Mesothelial cell of epicardium (in vitro differentiated cells): Measurements from ENCODE around the gene IRF9. TPM values are rescaled to one million over a fixed set of nuclear protein-coding genes. Genes with fewer than 3 reads are reported as not detected.
"Not testable (repeated sequence)": the region's sequence is repeated elsewhere in the genome, so short reads cannot be mapped to it uniquely, and the experiment has no call there.

Experiments used
- DNase-seq, 2 experiments: peaks; one replicate each; pipeline ENCODE4 v3.0.0; 2021; ENCODE audit warnings: low spot score in 2 of 2; ENCODE audit not compliant: unreplicated experiment in 2 of 2
- H3K27ac Mint-ChIP-seq: 2 replicates; pipeline ENCODE4 v1.8.0; 2021; ENCODE audit warnings: mixed read lengths
- H3K27me3 Mint-ChIP-seq: 2 replicates; pipeline ENCODE4 v1.8.0; 2021; ENCODE audit warnings: low read depth, mixed read lengths
- H3K36me3 Mint-ChIP-seq: 2 replicates; pipeline ENCODE4 v1.8.0; 2021; ENCODE audit warnings: mixed read lengths
- H3K4me1 Mint-ChIP-seq: 2 replicates; pipeline ENCODE4 v1.8.0; 2021; ENCODE audit warnings: mixed read lengths
- H3K4me3 Mint-ChIP-seq: 2 replicates; pipeline ENCODE4 v1.8.0; 2021; ENCODE audit warnings: mild to moderate bottlenecking, moderate library complexity, mixed read lengths
- H3K9me3 Mint-ChIP-seq: 2 replicates; pipeline ENCODE4 v1.8.0; 2021; ENCODE audit warnings: mixed read lengths
- CTCF ChIP-seq: fragments of 200-600 bp; sonication (generic); IDR thresholded peaks from one replicate; pipeline ENCODE4 v1.5.0; 2021; ENCODE audit warnings: antibody characterized with exemption; ENCODE audit not compliant: unreplicated experiment
- total RNA-seq: library from RNA; stranded (reverse); gene quantifications from 3 replicates; pipeline ENCODE4 v1.2.1, GENCODE V29; 2021

The IRF9 gene
- total RNA-seq, 1 donor from 2014 or later = 274 TPM

GRCh38 chr14:24196071-24197055, 35.3 kb downstream of the IRF9 start:
- no peaks in the 10 kb centered on the region for H3K27me3 Mint-ChIP-seq
- DNase-seq = no peak
- H3K27ac Mint-ChIP-seq = peak overlapping the region; percentile 92
- peaks cover 29% of the 10 kb centered on the region for H3K36me3 Mint-ChIP-seq
- H3K4me1 Mint-ChIP-seq = peaks cover 23% of the 10 kb centered on the region
- no peak for TF ChIP-seq CTCF
- peak overlapping the region; percentile 88 for H3K4me3 Mint-ChIP-seq
- peaks cover 1% of the 10 kb centered on the region for H3K9me3 Mint-ChIP-seq

DNA sequence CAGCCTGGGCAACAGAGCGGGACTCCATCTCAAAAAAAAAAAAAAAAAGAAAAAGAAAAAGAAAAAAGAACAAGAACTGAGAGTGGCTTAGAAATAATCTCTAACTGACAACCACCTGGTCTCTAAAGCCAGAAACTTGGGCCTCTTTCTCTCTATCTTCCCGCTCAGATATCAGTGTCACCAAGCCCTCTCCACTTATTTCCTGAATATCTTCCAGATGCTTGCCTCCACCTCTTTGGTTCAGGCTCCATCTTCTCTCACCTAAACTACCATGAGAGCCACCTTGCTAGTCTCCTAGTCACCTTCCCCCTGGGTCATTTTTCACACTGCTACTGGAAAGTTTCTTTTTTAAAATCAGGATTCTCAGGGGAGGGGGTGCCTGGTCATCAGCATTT, 36.0 kb downstream of the IRF9 start:
- no peak for DNase-seq
- peaks cover 23% of the 10 kb centered on the region for H3K4me1 Mint-ChIP-seq
- no peak for TF ChIP-seq CTCF

GRCh38 chr14:24198814-24199524, 37.9 kb downstream of the IRF9 start:
- TF ChIP-seq CTCF = no peak
- H3K36me3 Mint-ChIP-seq = peaks cover 34% of the 10 kb centered on the region

More for the DNA sequence above, 36.0 kb downstream of the IRF9 start:
- Mint-ChIP-seq H3K4me3 (peak overlapping the region; percentile 49), H3K36me3 (peaks cover 31% of the 10 kb centered on the region), H3K9me3 (peaks cover 7% of the 10 kb centered on the region), H3K27me3 (no peaks in the 10 kb centered on the region), H3K27ac (peak overlapping the region; percentile 94)

GRCh38 chr14:24202538-24202937, 41.5 kb downstream of the IRF9 start:
- not testable (repeated sequence) for H3K4me3 Mint-ChIP-seq, H3K4me1 Mint-ChIP-seq, DNase-seq, H3K27me3 Mint-ChIP-seq, H3K27ac Mint-ChIP-seq
- peaks cover 61% of the 10 kb centered on the region for H3K36me3 Mint-ChIP-seq
- H3K9me3 Mint-ChIP-seq = peaks cover 17% of the 10 kb centered on the region

More at GRCh38 chr14:24198814-24199524, 37.9 kb downstream of the IRF9 start:
- Mint-ChIP-seq H3K4me1 (peaks cover 22% of the 10 kb centered on the region), H3K27me3 (no peaks in the 10 kb centered on the region), H3K9me3 (peaks cover 17% of the 10 kb centered on the region), H3K4me3 (peak overlapping the region; percentile 16), H3K27ac (peak overlapping the region; percentile 47)
- no peak for DNase-seq

- peaks cover 17% of the 10 kb centered on the region for H3K9me3 Mint-ChIP-seq
- not testable (repeated sequence) for H3K4me3 Mint-ChIP-seq, H3K27me3 Mint-ChIP-seq, H3K27ac Mint-ChIP-seq, DNase-seq, H3K4me1 Mint-ChIP-seq
- H3K36me3 Mint-ChIP-seq = peaks cover 65% of the 10 kb centered on the region
Measured at GRCh38 chr14:24203249-24203886, 42.3 kb downstream of the IRF9 start.
